Measurements from ENCODE around the gene GRIK1.

Gene GRIK1

GRCh38 chr21:29827647-29828046 is 112.1 kb downstream of the GRIK1 start:
- no peak for DNase-seq (ENCODE audit: low read depth in 2 of 2)

DNA sequence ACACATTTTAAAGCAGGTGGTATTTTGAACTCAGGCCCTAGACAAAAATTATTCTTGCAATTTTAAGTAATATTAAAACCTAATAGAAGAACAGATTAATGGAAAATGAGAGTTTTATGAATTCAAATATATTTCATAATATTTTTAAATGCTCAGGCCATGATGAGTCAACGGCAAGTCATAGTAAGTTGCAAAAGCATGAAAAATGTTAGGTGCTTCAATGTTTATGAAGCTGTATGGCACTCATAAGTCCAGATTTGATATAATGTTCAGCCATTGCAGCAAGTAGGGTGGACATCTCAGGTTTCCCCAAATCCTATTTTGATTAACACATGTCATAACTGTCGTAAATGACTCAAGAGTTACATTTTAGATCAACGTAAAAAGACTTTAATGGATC is 112.6 kb downstream of the GRIK1 start:
- DNase-seq (ENCODE audit: low read depth in 2 of 2): no peak

- no peak for DNase-seq (ENCODE audit: low read depth in 2 of 2)
Observed at GRCh38 chr21:29826386-29826785, 113.4 kb downstream of the GRIK1 start.

- DNase-seq (ENCODE audit: low read depth in 2 of 2): no peak
Observed at GRCh38 chr21:29825936-29826335, 113.9 kb downstream of the GRIK1 start.

- no peak for DNase-seq (ENCODE audit: low read depth in 2 of 2)
Observed at GRCh38 chr21:29825345-29825744, 114.5 kb downstream of the GRIK1 start.

DNA sequence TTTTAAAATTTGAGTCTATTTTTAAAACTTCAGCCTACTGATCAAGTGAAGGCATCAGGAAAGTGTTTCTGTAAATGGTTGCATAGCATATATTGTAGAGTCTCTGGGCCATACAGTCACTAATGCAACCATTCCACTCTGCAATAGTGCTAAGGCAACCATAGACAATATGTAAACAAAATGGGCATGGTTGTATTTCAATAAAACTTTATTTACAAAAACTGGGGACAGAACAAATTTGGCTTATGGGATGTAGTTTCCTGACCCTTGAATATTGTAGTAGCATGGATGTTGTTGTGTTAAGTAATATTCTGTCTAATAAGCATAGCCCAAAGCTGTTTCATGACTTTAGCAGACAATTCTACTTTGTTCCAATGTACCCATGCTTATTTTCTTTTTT is 117.7 kb downstream of the GRIK1 start:
- no peak for DNase-seq (ENCODE audit: low read depth in 2 of 2)

DNA sequence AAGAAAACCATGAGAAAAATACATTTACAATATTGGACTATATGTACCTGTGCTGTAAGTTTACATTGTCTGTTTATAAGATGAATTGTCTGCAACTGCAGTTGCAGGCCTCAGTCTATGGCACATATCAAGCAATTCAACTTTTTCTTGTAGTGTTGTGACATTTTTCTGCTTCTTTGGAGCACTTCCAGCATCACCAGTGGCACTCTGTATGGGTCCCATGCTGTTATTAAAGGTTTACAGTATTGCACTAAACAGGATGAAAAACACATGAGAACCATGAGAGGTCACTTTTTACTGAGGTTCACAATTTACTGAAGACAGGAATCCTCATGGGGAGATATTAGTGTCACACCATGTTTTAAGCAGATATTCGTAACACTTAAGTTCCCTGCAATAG is 118.6 kb downstream of the GRIK1 start:
- no peak for DNase-seq (ENCODE audit: low read depth in 2 of 2)

- no peak for DNase-seq (ENCODE audit: low read depth in 2 of 2)
Observed at GRCh38 chr21:29819675-29820326, 120.0 kb downstream of the GRIK1 start.

GRCh38 chr21:29818383-29818921 is 121.3 kb downstream of the GRIK1 start:
- DNase-seq (ENCODE audit: low read depth in 2 of 2): no peak

DNA sequence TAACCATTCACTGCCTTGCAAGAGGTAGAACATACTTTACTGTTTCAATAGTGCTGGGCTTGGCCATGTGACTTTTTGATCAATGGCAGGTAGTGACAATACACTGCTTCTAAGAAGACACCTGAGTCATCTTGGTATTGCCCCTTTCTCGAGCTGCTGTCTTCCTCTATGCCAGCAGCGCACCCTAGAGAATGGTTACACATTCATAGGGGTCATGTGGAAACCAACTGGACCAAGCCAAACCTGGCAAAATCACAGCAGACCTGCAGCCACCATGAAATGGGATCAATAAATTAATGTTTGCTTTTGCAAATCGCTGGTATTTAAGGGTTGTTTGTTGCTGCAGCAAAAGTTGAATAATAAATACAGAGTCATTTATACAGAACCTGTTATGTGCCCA is 122.3 kb downstream of the GRIK1 start:
- no peak for DNase-seq (ENCODE audit: low read depth in 2 of 2)

DNA sequence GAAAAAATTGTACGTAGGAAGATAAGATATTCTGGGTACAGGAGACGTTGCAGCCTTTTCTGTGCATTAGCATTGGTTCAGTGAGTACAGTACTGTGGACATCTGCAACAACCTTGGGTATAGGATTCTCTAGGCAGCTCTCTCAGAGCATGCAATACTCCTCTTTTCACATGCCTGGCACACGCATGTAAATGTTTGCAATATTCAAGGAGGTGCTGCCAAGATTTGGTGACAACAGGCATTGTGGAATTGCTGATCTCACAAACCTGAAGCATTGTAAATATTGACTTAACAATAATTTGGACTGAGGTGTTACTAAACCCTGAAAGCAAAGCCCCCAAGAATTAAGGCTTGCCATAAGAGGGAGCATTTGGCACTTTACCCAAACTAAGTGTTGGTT is 126.8 kb downstream of the GRIK1 start:
- DNase-seq (ENCODE audit: low read depth in 2 of 2): no peak

DNA sequence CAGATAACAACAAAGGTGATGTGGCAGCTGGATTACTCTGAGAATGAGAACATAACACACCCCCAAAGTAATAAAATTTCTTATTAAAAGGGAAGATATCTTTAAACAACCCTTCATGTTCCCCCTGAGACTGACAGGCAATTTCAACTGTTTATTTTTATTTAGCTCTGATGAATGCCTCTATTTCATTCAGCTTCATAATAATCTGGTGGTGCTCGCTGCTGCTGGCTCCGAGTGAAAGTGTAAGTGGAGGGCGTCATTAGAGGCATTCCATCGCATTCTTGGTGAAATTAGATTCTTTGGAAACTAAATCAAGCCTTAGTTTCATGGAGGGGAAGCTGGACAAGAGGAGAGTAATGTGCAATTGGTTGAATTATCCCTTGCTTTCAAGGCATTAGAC is 128.9 kb downstream of the GRIK1 start:
- no peak for DNase-seq (ENCODE audit: low read depth in 2 of 2)

- no peak for DNase-seq (ENCODE audit: low read depth in 2 of 2)
Observed at GRCh38 chr21:29808153-29808552, 131.6 kb downstream of the GRIK1 start.

GRCh38 chr21:29805105-29805504 is 134.7 kb downstream of the GRIK1 start:
- DNase-seq (ENCODE audit: low read depth in 2 of 2): no peak

- no peak for DNase-seq (ENCODE audit: low read depth in 2 of 2)
Observed at GRCh38 chr21:29803191-29803590, 136.6 kb downstream of the GRIK1 start.

GRCh38 chr21:29801122-29801521 is 138.7 kb downstream of the GRIK1 start:
- DNase-seq (ENCODE audit: low read depth in 2 of 2): no peak

DNA sequence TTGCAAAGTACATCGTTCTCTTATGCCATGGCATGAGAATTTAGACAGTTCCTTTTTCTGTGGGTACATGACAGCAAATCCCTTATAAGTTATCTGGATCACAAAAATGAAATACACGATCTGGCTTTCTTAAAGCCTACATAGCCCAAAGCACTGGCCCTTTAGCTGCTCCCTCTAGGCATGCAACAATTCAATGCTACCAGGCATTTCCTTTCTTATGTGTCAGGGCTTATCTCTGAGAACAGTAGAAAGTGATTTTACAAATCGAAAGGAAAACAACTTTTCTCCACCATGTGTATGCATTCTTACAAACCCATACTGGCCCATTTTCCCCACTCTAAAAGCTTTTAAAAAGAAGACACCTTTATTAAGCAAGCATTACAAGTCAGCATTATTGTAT is 139.7 kb downstream of the GRIK1 start:
- no peak for DNase-seq (ENCODE audit: low read depth in 2 of 2)

GRCh38 chr21:29798840-29799239 is 141.0 kb downstream of the GRIK1 start:
- no peak for DNase-seq (ENCODE audit: low read depth in 2 of 2)

GRCh38 chr21:29797155-29797554 is 142.6 kb downstream of the GRIK1 start:
- no peak for DNase-seq (ENCODE audit: low read depth in 2 of 2)

- no peak for DNase-seq (ENCODE audit: low read depth in 2 of 2)
Observed at GRCh38 chr21:29793712-29794111, 146.1 kb downstream of the GRIK1 start.

GRCh38 chr21:29789393-29789792 is 150.4 kb downstream of the GRIK1 start:
- DNase-seq (ENCODE audit: low read depth in 2 of 2): no peak

- DNase-seq (ENCODE audit: low read depth in 2 of 2): no peak
Observed at GRCh38 chr21:29788752-29789151, 151.0 kb downstream of the GRIK1 start.

DNA sequence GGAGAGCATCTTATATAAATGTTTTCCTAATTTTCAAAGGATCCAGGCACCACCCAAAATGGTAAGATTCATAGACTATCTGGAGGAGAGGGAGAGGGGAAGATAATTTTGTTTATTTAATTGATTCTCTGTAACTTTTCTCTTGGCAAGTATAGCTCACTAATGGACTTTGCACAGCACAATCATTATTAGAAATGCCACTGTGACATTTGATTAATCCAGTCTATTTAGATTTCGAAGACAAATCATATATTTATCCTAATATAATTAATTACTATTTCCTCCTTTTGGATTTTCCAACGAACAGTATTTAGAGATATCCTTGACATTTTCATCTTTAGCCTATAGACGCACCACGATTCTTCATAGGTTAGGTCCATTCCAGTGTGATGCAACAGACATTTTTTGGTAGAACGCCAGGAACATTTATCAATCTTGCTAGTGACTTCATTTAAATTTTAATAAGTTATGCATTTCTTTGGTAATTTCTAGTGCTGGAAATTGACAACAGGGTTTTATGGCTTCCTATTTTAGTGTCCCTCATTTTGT is 152.4 kb downstream of the GRIK1 start:
- no peak for DNase-seq (ENCODE audit: low read depth in 2 of 2)

Measured in stimulated activated CD8-positive, alpha-beta memory T cell treated with anti-CD3 and anti-CD28 coated beads, Interleukin-2, amount 100 ng/mL, for 1 hour (primary cell).